Omental fat pad (tissue), 4 donors: ENCODE measurements around the gene CLEC16A. TPM values are rescaled to one million over a fixed set of nuclear protein-coding genes. Genes with fewer than 3 reads are reported as not detected.

Experiments
- ATAC-seq: fragments of 150-250 bp; one replicate; pipeline ENCODE4 v1.9.1; 2016; ENCODE audit warnings: mild to moderate bottlenecking, moderate library complexity; ENCODE audit not compliant: low FRiP score
- DNase-seq: peaks from one replicate; pipeline ENCODE4 v3.0.0-alpha.2; 2019; ENCODE audit warnings: low spot score
- CTCF ChIP-seq, 3 donors: fragments of 450-650 bp; IDR thresholded peaks; one replicate each; pipeline ENCODE4 v1.5.1; 2016 to 2017; ENCODE audit warnings: antibody characterized with exemption in 3 of 3, mild to moderate bottlenecking in 3 of 3, moderate library complexity in 2 of 3
- total RNA-seq, 4 donors: library from RNA; depleted of rRNA; stranded (reverse); fragments of >200 nt; gene quantifications; one replicate each; pipeline ENCODE4 v1.1.0, GENCODE V29; 2016

CLEC16A gene
- total RNA-seq, 4 donors from 2014 or later: 24.0 to 36.9 (median 29.5) TPM

DNA sequence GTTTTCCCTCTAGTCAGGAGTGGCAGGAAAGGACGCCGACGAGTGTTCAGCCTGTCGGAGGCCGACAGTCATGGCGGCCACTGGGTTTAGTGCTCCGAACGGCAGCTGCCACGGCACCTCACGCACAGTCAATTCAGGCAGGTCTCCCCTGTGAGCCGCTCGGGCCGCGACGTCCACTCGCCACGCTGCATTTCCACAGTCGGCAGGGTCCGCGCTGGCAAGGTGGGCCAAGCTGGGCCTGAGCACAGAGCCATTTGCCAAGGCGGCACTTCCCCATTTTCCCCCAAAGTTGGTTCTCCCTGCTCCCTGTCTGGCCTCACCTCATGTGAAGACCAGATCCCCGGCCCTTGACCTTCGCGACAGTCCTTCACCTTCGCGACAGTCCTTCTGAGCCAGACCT lies 229.8 kb downstream of the CLEC16A start:
- ATAC-seq (no peak), DNase-seq (no peak)
- TF ChIP-seq CTCF (IDR thresholded peaks at IDR 0.05): no peak

DNA sequence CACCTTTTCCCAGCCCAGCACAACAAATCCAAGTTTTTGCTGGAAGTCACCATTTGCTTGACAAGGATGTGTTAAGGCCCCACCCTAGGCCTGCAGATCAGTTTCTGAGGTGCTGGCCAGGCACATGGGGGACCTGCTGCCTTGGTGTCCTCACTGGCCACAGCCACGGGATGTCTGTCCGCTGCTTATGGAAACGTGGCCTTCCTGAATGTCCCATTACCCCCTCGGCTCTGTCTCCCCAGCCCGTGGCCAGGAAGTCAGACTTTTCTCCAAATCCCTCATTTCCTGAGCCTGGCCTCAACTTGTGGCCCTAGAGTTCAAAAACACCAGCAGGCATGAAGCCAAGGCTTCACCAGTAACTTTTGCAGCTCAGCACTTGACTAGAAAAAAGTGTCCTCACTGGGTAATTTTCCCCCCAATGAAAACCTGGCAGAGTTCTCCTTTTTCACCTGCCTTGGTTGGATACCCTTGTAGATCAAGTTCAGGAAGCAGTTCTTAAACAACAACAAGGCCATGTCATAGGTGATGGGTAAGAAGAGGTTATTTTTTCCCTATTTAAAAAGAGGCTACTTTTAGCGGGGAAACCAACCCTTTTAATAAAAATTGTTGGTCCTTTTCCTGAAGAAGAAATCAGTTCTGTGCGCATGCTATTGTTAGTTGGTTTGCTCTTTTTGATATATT lies 230.9 kb downstream of the CLEC16A start:
- ATAC-seq: no peak
- no peak for DNase-seq
- TF ChIP-seq CTCF (IDR thresholded peaks at IDR 0.05): no peak

DNA sequence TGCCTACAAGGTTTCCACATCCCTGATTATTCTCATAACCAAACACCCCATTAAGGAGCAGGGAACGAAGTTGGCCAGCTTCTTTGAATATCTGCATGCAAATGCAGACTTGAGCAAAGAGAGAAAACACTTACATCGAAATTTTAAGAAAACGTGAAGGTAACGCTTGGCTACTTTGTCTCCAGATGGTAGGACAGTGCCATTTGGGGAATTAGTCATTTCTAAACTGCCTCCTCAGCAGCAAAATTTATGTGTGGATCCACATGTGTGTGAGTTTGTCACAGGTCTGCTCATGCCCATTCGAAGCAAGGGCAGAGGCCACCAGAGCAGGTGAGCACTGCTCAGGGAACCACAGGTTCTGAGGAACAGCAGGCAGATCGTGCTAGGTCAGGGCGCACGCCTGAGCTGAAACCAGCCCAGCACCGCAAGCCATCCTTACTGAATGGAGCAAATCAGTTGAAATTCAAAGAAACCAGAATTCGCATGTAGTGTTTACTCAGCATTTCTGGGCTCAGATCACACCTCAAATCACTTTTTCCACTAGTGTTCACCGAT lies 231.5 kb downstream of the CLEC16A start:
- no peak for TF ChIP-seq CTCF (IDR thresholded peaks at IDR 0.05)
- DNase-seq (no peak), ATAC-seq (no peak)

DNA sequence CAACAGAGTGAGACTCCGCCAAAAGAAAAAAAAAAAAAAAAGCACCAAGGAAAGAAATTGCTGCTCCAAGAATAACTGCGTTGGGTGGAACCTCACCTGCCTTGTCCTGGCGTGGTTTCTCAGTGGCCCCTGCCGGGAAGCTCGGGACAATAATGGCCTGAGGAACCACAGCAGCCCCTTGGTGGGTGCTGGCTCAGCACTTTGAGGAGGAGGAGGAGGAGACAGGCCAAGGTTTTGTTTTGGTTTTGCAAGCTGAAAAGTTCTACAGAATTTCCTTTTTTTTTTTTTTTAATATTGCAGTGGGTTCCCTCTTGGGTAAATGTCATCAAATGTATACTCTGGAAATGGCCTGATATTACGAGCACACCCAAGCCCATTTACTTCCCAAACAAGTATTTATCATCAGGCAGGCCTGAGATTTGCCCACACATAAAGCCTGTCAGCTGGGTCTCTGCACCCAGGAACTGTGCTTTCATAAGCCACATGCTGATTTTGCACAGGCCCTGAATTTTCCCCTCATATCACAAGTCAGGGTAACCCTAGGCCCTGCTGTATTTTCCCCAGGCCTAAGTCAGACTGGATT lies 233.3 kb downstream of the CLEC16A start:
- no peak for TF ChIP-seq CTCF (IDR thresholded peaks at IDR 0.05)
- no peak for ATAC-seq
- DNase-seq: no peak

DNA sequence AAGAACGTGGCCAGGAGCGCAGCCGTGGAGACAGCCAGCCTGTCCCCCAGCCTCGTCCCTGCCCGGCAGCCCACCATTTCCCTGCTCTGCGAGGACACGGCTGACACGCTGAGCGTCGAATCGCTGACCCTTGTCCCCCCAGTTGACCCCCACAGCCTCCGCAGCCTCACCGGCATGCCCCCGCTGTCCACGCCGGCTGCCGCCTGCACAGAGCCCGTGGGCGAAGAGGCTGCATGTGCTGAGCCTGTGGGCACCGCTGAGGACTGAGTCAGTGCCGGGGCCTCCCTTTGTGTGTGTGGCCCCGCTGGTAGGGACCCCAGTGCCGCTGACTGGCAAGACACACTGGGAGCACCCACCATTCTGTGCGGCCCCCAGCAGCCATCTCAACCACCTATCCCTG lies 234.1 kb downstream of the CLEC16A start:
- no peak for DNase-seq
- no peak for TF ChIP-seq CTCF (IDR thresholded peaks at IDR 0.05)
- ATAC-seq: no peak

- DNase-seq (no peak), ATAC-seq (no peak)
- TF ChIP-seq CTCF (IDR thresholded peaks at IDR 0.05): no peak
These were observed 235.2 kb downstream of the CLEC16A start for GRCh38 chr16:11179574-11179973.

DNA sequence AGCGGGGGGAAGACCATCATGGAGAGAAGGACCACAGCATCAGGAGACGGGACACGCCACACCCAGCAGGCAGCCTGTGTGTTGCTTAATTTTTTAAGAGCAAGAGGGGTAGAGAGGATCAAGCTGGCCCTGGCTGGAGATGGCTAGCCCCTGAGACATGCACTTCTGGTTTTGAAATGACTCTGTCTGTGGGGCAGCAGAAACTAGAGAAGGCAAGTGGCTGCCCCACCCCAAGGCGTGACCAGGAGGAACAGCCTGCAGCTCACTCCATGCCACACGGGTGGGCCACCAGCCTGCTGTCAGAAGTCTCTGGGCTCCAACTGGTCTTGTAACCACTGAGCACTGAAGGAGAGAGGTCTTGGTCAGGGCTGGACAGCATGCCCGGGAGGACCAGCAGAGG lies 236.1 kb downstream of the CLEC16A start:
- ATAC-seq (no peak), DNase-seq (no peak)
- TF ChIP-seq CTCF (IDR thresholded peaks at IDR 0.05): no peak
